Choroid plexus epithelial cell (primary cell): ENCODE measurements around the gene CNTNAP1.
"Not testable (repeated sequence)": the region's sequence is repeated elsewhere in the genome, so short reads cannot be mapped to it uniquely, and the experiment has no call there.

Experiments
- DNase-seq: peaks from one replicate; pipeline ENCODE4 v3.0.0-alpha.2; 2010; ENCODE audit warnings: low read depth
- H3K4me3 ChIP-seq: 2 replicates; pipeline ENCODE4 v1.5.1; 2011; ENCODE audit warnings: low read depth, mild to moderate bottlenecking, control low read depth, low read length, moderate library complexity
- CTCF ChIP-seq: conservative IDR thresholded peaks from 2 replicates; pipeline ENCODE4 v1.5.1; 2011; ENCODE audit warnings: low read depth, mild to moderate bottlenecking, control low read depth, inconsistent platforms, low read length, moderate library complexity

The CNTNAP1 gene

GRCh38 chr17:42740699-42741098 is 58.4 kb downstream of the CNTNAP1 start:
- no peak for TF ChIP-seq CTCF
- DNase-seq = no peak
- H3K4me3 ChIP-seq = no peak overlapping the region

- H3K4me3 ChIP-seq, DNase-seq: not testable (repeated sequence)
These were observed 60.6 kb downstream of the CNTNAP1 start for GRCh38 chr17:42742916-42743315.

- DNase-seq = no peak
- TF ChIP-seq CTCF = peak; percentile 32
- peak overlapping the region; percentile 89 for H3K4me3 ChIP-seq
These were observed 61.4 kb downstream of the CNTNAP1 start for GRCh38 chr17:42743595-42744282.

GRCh38 chr17:42744283-42744805 is 62.0 kb downstream of the CNTNAP1 start:
- peak; percentile 30 for DNase-seq

GRCh38 chr17:42744806-42745617 is 62.7 kb downstream of the CNTNAP1 start, which contains the start of gene EZH1:
TSS of gene EZH1 (minus strand) at chr17:42745040. CDS start at chr17:42728941, 16,099 bp downstream.
- DNase-seq = peak; percentile 90
- peak within 1 kb of the TSS; percentile 89 for H3K4me3 ChIP-seq
- TF ChIP-seq CTCF = no peak

More at GRCh38 chr17:42744283-42744805, 62.0 kb downstream of the CNTNAP1 start:
- no peak for TF ChIP-seq CTCF
- H3K4me3 ChIP-seq = peak overlapping the region; percentile 89

- no peak overlapping the region for H3K4me3 ChIP-seq
- TF ChIP-seq CTCF = no peak
- DNase-seq = no peak
These were observed 66.0 kb downstream of the CNTNAP1 start for GRCh38 chr17:42748202-42748907.
